GM19452 (cell line): ENCODE results near the gene RSPH10B.
"Not testable (repeated sequence)": the region's sequence is repeated elsewhere in the genome, so short reads cannot be mapped to it uniquely, and the experiment has no call there.

Experiments used
- ATAC-seq: cut with Tn5 transposase; IDR thresholded peaks from one replicate; pipeline ENCODE4 v1.9.1; 2021; ENCODE audit not compliant: unreplicated experiment

Gene RSPH10B

GRCh38 chr7:5970347-5970911 is at the start of gene RSPH10B:
RSPH10B (minus strand) TSS chr7:5970689; CDS start chr7:5967116, 3,573 bp downstream.
- not testable (repeated sequence) for ATAC-seq

- no peak for ATAC-seq
These were observed 46.1 kb upstream of the RSPH10B start for GRCh38 chr7:6016653-6016966.

GRCh38 chr7:6015917-6016652 is 45.6 kb upstream of the RSPH10B start:
- ATAC-seq: no peak

DNA sequence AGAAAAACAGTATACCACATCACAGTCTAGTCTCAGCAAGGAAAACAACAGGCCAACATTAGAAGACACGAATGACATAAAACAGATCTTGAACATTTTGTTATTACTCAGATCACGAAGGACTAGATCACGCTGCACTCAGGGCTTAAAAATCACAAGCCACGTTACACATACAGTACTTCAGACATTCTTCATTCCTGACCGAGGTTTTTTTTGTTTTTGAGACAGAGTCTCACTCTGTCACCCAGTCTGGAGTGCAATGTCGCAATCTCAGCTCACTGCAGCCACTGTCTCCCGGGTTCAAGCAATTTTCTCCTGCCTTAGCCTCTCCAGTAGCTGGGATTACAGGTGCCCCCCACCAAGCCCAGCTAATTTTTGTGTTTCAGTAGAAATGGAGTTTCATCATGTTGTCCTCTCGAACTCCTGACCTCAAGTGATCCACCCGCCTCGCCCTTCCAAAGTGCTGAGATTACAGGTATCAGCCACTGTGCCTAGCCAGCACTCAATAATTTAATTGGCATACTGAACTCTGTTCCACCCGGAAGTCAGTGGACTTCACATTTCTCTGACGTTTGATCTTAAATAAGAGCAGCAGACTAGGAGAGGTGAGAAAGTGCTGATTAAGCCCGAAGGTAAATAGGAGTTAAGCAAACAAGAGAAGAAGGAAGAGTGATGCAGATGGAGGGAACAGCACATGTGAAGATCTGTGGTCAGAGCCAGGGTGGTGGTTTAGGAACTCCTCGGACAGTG is 42.0 kb upstream of the RSPH10B start:
- no peak for ATAC-seq

DNA sequence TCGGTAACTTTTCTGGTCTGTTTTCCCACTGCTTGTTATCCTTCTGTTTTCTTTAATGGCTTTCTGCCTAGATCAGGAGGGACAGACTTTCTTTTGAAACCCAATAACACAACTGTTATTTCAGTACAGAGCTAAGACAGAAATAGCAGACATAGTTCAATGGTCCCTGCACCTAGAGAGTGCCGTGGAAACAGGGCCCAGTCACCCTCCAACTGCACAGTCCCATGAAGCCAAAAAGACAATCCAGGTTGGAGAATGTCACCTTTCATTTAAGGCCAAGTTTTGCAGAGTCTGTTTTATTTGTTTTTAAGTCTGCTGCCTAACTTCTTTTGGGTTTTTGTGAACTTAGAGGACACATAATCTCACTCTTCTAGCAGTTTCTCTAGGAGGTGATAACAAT is 41.1 kb upstream of the RSPH10B start:
- no peak for ATAC-seq

DNA sequence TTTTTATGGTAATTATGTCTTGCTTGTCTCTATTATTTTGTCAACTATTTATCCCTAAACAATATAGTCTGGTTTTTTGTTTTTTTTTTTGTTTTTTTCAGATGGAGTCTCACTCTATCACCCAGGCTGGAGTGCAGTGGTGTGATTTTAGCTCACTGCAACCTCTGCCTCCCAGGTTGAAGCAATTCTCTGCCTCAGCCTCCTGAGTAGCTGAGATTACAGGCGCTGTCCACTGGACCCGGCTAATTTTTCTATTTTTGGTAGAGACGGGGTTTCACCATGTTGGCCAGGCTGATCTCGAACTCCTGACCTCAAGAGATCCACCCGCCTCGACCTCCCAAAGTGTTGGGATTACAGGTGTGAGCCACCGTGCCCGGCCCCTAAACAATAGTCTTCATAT is 39.9 kb upstream of the RSPH10B start:
- not testable (repeated sequence) for ATAC-seq

- ATAC-seq: peak; percentile 95
These were observed 38.5 kb upstream of the RSPH10B start, which contains the start of the genes AIMP2 and PMS2 for GRCh38 chr7:6008668-6009611. AIMP2 (plus strand) TSS chr7:6009272; CDS start chr7:6009364, 92 bp downstream. PMS2 (minus strand) TSS chr7:6009049; CDS start chr7:6009019, 30 bp downstream.

- not testable (repeated sequence) for ATAC-seq
These were observed 37.5 kb upstream of the RSPH10B start for GRCh38 chr7:6007835-6008590.

- no peak for ATAC-seq
These were observed 36.9 kb upstream of the RSPH10B start for GRCh38 chr7:6007386-6007785.

- ATAC-seq: no peak
These were observed 26.8 kb upstream of the RSPH10B start for GRCh38 chr7:5997210-5997808.

GRCh38 chr7:5987061-5987460 is 16.6 kb upstream of the RSPH10B start:
- not testable (repeated sequence) for ATAC-seq

DNA sequence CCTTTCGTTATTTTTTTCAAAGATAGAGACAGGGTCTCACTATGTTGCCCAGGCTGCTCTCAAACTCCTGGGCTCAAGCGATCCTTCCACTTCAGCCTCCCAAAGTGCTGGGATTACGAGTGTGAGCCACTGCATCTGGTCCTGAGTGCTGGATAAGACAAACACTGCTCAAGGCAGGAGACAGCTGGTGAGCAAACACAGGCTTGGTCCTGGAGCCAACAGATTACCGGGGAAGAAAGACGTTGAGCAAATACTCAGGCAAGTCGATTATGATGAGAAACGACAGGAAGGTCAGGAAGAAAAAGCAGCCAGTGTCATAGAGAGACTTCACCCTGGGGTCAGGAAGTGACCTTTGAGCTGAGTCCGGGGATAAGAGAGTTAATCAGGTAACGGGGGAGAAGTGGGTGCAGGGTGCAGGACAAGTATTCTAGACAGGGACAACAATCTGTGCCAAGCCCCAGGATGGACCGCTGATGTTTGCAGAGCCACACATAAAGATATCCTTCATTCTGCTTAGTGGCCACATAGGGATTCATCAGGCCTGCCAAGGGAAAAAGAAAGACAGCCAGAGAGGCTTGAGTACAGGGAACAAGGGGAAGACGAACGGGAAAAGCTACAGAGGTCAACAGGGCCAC is 9.3 kb upstream of the RSPH10B start:
- ATAC-seq: not testable (repeated sequence)

DNA sequence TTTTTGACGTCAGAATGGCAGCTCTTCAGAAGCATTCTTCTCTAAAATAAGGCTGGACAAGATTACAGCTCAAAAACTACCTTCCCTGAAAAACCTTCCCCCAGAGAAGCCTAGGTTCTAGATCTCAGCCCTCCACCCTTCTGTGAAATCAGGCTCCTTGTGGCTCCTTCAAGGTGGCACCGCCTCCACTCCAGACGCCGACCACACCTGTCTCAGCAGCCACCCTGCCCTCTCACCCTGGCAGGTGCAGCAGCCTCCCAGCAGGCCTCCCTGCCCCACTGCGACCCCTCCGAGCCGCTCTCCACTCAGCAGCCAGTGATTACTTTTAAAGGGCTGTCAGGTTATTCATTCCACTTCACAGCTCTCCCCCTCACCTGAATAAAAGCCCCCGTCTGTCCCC is 3.1 kb upstream of the RSPH10B start:
- not testable (repeated sequence) for ATAC-seq

DNA sequence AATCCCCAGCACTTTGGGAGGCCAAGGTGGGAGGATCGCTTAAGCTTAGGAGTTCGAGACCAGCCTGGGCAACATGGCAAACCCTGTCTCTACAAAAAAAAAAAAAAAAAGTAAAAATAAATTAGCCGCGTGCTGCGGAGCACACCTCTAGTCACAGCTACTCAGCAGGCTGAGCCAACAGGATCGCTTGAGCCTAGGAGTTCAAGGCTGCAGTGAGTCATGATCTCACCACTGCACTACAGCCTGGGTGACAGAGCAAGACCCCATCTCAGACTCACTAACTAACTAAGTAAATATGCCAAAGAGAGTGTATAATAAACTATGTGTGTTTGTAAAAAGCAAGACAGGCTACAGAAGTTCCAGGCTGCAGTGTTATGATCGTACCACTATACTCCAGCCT is 6.7 kb downstream of the RSPH10B start:
- ATAC-seq: not testable (repeated sequence)

DNA sequence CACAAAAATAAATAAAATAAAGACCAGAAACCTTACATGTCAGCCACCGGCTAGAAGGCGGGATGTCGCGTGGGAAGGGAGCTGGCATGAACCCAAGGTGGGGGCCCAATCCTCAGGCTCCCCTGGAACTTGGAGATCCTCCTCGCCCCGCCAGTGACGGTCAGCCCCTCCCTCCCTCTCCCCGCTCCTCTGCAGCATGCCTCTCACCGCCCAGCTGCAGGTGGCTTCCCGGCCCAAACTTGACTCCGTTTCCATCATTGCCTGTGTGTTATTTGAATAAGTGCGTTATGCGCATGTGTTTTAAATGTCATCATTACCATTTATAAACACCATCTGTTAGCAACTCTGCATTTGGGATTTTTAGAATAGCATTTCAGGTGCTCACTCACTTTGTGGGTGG is 7.3 kb downstream of the RSPH10B start:
- not testable (repeated sequence) for ATAC-seq

DNA sequence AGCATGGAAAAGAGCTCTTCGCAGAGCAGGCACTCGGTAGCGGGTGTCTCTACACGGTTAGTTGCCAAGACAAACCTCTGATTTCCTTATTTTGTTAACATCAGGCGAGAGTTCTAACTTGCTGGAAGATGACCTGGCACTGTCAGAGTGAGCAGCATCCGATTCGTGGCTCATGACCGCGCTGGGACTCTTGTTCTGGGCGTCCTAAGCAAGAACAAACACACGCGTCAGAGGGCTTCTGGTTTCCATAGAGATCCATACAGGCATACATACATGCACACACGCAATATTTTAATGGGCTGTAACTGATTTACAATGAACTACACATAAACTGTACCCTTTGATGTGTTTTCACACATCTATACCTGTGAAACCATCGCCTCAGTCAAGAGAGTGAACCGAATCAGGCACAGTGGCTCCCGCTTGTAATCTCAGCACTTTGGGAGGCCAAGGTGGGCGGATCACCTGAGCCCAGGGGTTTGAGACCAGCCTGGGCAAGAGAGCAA is 35.5 kb downstream of the RSPH10B start:
- ATAC-seq: not testable (repeated sequence)

- not testable (repeated sequence) for ATAC-seq
These were observed 38.4 kb downstream of the RSPH10B start for GRCh38 chr7:5931905-5932644.

GRCh38 chr7:5931250-5931649 is 39.2 kb downstream of the RSPH10B start:
- not testable (repeated sequence) for ATAC-seq
